Retinal pigment epithelial cell (primary cell): ENCODE measurements around the gene SLC25A45.

ENCODE experiments used
- DNase-seq: peaks from one replicate; pipeline ENCODE4 v3.0.0-alpha.2; 2010; ENCODE audit warnings: low read depth
- H3K4me3 ChIP-seq: 2 replicates; pipeline ENCODE4 v1.5.1; 2011; ENCODE audit warnings: mild to moderate bottlenecking, low read length, control low read depth, moderate library complexity
- TF ChIP-seq, protein P1 (sequence below): conservative IDR thresholded peaks from 2 replicates; pipeline ENCODE4 v1.5.1; 2011; ENCODE audit warnings: low read depth, low read length, control low read depth, inconsistent platforms

Gene SLC25A45

DNA sequence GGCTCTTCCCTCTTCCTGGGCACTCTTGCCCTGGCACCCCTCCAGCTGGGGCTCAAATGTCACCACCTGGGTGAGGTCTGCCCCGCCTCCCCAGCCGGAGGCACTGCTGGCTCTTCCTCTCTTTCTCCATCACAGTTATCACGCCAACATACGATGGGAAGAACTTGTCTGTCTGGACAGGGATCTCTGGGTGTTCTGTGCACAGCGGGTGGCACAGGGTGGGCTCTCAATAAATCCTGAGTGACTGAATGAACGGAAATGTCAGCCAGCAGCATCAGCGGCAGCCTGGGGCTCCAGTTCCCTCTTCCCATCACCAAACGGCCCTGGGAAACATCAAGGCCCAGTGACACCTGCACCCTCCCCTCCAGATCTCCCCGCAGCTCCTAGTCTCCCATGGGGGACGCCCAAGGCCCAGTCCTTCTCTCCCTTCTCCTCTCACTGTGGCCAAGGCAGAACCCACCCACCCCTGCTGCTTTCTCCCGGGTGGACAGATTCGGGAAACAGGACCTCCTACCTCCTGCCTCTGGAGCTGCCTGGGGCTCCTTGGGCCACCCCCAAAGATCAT lies 440 bp upstream of the SLC25A45 start:
- DNase-seq = no peak
- TF ChIP-seq, protein P1, sequence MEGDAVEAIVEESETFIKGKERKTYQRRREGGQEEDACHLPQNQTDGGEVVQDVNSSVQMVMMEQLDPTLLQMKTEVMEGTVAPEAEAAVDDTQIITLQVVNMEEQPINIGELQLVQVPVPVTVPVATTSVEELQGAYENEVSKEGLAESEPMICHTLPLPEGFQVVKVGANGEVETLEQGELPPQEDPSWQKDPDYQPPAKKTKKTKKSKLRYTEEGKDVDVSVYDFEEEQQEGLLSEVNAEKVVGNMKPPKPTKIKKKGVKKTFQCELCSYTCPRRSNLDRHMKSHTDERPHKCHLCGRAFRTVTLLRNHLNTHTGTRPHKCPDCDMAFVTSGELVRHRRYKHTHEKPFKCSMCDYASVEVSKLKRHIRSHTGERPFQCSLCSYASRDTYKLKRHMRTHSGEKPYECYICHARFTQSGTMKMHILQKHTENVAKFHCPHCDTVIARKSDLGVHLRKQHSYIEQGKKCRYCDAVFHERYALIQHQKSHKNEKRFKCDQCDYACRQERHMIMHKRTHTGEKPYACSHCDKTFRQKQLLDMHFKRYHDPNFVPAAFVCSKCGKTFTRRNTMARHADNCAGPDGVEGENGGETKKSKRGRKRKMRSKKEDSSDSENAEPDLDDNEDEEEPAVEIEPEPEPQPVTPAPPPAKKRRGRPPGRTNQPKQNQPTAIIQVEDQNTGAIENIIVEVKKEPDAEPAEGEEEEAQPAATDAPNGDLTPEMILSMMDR = no peak
- peak overlapping the region; percentile 35 for H3K4me3 ChIP-seq

DNA sequence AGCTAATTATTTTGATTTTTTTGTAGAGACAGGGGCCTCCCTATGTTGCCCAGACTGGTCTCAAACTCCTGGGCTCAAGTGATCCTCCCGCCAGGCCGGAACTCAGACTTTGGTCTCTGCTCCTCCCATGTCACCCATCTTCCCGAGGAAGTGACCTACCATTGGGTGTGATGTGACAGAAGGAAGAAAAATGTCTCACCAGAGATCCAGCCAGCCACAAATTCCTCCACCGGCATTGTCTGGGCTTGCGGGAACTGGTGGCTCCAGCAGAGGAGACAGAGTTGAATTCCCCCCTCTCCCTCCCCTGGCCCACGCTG lies 772 bp downstream of the SLC25A45 start:
- no peak for DNase-seq

GRCh38 chr11:65380460-65381119 lies 1.9 kb downstream of the SLC25A45 start:
- no peak for DNase-seq
- TF ChIP-seq, protein P1 = no peak
- H3K4me3 ChIP-seq = no peak overlapping the region

More for the DNA sequence above, 772 bp downstream of the SLC25A45 start:
- peak overlapping the region; percentile 35 for H3K4me3 ChIP-seq
- TF ChIP-seq, protein P1 = no peak

DNA sequence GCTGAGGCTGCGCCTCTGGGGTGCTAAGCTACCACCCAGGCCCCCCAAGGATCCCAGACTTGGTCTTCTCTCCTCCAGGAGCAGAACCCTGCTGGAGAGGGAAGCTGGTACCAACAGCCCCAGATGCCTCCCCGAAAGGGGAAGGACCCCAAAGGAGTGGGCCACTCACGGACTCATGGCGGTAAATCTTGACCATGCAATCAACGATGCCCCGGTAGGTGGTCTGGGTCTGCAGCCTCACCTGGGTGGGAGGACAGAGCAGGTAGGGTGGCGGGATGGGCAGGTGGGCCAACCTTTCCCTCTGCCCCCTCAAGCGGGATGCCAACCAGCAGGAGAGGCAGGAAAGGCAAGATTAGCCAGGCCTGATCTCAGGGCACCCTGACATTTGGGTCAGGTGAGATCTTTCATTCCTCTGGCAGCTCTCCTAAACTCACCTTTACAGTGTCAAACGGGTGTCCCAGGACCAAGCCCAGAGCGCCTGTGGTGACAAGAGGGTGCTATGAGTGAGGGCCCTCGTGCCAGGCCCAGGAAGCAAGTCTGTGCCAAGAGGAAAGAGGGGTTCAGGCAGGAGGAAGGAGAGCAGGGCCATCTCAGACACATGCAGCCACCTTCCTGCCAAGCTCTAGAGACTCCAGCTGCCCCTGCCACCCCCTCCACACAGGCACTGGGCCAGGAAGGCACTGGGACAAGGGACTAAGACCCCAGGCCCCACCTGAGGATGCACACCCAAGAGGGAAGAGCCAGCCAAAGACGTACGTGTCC lies 2.6 kb downstream of the SLC25A45 start:
- TF ChIP-seq, protein P1 = no peak
- H3K4me3 ChIP-seq = no peak overlapping the region
- DNase-seq = no peak

DNA sequence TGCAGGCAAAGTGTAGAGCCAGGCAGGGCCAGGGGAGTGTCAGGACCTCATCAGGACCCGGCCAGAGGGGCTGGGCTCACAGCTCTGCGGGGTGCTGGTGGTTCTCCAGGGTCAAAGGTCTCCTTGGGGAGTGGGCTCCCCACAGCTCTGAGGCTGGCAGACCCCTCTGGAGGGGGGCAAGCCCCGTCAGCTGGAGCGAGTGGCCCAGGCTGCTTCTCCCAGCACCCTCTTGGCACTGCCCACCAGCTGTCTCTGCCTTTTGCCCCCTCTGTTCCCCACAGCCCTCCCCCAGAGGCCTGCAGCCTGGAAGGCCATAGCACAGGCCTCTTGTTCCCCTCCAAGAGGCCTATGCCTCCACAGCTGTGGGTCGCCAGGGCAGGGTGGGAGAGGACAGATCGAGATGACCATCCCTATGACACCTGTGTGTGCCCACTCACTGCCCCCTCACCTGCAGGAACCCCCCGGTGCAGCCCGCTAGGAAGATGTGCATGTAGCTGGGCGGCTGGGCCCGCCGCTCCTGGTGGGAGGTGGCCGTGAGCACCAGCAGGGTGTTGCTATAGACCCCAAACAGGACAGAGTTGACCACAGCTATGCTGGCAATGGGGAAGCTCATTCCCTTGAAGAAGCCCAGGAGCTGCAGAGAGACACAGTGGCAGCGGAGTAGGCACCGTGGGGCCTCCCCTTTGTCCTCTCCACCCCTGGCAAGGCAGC lies 3.4 kb downstream of the SLC25A45 start:
- no peak for DNase-seq
- TF ChIP-seq, protein P1 = no peak
- H3K4me3 ChIP-seq = no peak overlapping the region

- TF ChIP-seq, protein P1 = no peak
- DNase-seq = no peak
- no peak overlapping the region for H3K4me3 ChIP-seq
These were observed 4.1 kb downstream of the SLC25A45 start for GRCh38 chr11:65378208-65378927.
